Measurements from ENCODE around the gene ALPG.
"Not testable (repeated sequence)": the region's sequence is repeated elsewhere in the genome, so short reads cannot be mapped to it uniquely, and the experiment has no call there.

The ALPG gene

DNA sequence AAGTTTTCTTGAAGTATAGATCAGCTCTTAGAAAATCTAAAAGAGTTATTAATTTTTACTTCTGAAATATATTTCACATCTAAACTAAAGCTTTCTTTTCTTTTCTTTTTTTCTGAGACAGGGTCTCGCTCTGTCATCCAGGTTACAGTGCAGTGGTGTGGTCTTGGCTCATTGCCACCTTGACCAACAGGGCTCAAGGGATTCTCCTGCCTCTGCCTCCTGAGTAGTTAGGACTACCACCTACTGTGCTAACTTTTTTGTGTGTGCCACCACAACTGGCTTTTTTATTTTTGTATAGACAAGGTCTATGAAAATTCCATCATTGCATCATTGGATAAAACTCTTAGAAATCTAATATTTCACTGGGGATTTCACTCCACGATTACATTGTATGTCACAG, 10.0 kb upstream of the ALPG start:
- no peak for DNase-seq (ENCODE audit: low read depth)

DNA sequence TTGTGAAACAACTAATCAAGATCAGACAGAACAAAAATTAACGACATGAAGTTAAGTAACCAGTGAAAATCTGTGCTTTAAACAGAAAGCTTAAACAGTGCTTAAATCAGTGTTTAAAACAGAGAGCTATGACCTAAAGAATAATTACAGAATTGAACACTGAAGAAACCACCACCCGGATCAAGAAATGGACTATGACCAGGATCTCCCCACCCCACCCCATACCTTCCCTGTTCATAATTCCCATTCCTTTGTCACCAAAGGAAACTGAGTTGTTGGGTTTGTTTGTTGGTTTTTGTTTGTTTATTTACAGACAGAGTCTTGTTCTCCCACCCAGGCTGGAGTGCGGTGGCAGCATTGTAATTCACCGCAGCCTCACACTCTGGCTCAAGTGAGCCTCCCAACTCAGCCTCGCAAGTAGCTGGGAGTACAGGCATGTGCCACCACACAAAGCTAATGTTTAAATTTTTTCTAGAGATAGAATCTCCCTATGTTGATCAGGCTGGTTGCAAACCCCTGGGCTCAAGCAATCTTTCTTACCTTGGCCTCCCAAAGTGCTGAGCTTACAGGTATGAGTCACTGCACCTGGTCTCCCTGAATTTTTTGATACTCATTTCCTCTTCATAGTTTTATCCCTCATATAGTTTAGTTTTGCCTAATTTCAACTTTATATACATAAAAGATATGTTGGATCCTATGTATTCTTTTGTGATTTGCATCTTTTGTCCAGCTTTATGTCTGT, 8.2 kb upstream of the ALPG start:
- DNase-seq (ENCODE audit: low read depth) = no peak

DNA sequence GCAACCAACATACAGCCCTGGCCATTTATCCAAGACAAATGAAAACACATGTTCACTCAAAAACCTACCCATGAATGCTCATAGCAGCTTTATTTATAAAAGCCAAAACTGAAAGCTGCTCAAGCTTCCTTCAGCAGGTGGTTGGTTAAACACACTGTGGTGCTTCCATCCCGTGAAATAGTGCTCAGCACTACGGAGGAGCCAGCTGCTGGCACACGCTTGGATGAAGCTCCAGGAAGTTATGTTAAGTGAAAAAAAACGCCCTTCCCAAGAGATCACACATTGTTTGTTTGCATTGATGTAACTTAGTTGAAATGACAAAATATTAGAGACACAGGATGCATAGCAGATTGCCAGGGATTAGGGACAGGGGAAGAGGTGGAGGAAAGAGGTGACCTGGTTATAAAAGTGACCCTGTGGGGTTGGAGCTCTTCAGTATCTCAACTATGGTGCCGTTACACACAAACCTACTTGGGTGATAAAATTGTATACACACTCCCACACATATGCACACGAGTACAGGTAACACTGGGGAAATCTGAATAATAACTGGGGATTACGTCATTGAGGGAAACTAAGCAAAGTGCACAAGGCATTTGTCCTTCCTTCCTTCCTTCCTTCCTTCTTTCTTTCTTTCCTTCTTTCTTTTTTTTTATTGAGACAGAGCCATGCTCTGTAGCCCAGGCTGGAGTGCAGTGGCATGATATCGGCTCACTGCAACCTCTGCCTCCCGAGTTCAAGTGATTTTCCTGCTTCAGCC, 6.2 kb upstream of the ALPG start:
- no peak for DNase-seq (ENCODE audit: low read depth)

DNA sequence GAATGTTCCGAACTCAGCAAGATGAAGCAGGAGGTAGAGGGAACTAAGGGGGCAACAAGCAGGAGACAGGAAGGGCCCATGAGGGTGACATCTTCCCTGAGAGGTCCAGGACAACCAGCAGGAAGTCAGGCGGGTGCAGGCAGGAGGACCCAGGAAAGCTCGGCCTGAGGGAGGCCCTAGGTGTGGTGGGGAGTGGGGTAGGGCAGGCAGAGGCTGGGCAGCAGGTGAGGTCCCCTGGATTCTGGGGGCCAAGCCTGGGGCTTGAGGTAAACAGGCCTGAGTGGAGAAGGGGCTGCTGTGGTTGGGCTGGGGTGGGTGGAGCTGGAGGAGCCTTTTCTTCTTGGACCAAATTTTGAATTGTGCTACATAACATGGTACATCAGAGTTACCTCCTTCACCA, 4.1 kb upstream of the ALPG start:
- no peak for DNase-seq (ENCODE audit: low read depth)

DNA sequence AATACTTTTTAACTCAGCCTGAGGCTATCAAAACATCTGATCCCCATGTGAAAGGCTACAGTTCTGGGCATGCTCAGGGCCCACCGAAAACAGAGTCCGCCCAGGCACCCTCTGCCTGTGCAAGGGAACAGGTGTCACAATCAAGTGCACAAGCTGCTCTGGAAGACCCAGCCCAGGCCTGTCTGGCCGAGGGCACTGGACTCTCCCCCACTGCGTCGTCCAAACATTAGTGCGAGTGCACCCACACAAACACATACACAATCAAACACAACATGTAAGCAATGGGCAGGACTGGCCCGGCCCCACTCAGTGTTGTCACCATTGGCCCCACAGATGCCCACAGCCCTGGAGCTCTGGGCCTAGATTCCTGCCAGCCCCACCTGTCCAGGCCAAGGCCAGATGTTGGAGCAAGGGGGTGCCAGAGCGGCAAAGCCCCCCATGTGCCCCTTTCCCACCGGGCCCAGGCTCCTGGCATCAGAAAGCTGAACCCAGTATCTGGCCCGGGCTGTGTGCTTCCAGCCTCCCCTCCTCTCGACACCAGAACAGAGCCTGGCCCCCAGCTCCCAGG, 617 bp upstream of the ALPG start:
- no peak for DNase-seq (ENCODE audit: low read depth)

DNA sequence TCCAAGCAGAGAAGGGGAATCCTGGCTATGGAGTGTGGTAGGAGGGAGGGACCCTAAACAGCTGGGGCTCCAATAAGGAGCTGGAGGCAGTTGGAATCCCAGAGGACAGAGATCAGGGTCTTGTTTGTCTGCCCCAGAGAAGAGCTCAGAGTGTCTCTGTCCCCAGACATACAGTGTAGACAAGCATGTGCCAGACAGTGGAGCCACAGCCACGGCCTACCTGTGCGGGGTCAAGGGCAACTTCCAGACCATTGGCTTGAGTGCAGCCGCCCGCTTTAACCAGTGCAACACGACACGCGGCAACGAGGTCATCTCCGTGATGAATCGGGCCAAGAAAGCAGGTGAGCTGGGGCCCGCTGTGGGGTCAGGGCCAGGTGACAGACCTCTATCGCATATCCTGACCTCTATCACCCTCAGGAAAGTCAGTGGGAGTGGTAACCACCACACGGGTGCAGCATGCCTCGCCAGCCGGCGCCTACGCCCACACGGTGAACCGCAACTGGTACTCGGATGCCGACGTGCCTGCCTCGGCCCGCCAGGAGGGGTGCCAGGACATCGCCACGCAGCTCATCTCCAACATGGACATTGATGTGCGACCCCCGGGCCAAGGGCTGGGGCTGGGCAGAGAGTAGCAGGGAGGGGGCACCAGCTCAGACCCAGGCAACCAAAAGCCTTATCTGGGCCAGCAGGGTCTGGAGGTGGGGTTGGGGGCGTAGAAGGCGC, 945 bp downstream of the ALPG start:
- not testable (repeated sequence) for DNase-seq (ENCODE audit: low read depth)

DNA sequence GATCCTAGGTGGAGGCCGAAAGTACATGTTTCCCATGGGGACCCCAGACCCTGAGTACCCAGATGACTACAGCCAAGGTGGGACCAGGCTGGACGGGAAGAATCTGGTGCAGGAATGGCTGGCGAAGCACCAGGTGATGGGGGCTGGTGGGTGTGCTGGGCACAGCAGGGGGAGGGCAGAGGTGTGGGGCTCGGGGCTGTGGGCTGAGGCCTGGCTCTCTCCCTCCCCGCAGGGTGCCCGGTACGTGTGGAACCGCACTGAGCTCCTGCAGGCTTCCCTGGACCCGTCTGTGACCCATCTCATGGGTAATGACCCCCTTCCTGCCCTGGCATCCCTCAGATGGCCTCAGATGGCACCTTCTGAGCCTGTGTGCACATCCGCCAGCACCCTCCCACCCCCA, 1.6 kb downstream of the ALPG start:
- DNase-seq (ENCODE audit: low read depth) = not testable (repeated sequence)

DNA sequence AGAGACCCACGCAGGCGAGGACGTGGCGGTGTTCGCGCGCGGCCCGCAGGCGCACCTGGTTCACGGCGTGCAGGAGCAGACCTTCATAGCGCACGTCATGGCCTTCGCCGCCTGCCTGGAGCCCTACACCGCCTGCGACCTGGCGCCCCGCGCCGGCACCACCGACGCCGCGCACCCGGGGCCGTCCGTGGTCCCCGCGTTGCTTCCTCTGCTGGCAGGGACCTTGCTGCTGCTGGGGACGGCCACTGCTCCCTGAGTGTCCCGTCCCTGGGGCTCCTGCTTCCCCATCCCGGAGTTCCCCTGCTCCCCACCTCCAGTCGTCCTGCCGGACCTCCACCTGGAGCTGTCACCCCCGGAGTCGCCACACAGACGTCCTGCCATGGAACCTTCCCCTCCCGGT, 3.0 kb downstream of the ALPG start:
- not testable (repeated sequence) for DNase-seq (ENCODE audit: low read depth)

DNA sequence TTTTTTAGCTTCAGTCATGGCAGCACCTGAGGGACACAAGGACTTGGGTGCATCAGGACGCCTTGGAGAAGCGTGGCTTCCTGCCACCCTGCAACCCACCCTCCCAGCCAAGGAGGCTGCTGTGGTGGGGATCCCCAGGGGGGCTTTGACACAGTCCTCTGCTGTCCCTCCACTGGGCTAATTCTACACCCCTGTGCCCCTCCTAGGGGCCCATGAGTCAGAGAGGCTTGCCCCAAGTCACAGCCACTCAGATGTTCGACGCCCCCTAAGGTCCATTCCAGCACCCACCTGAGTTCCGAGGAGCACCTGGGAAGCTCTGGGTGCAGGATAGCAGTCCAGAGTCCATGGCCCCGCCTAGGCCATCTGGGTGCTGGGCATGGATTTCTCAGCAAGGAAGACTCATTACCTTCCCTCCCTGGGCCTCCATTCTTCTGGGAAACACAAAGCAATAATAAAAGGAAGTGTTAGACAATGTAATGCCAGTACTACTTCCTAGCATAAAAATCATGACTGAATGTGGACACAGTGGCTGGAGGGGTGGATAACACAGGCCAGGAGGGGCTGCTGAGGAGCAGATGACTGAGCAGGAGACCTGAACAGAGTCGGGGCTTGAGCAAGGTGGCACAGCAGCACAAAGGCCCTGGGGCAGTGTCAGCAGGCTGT, 3.7 kb downstream of the ALPG start:
- no peak for DNase-seq (ENCODE audit: low read depth)

DNA sequence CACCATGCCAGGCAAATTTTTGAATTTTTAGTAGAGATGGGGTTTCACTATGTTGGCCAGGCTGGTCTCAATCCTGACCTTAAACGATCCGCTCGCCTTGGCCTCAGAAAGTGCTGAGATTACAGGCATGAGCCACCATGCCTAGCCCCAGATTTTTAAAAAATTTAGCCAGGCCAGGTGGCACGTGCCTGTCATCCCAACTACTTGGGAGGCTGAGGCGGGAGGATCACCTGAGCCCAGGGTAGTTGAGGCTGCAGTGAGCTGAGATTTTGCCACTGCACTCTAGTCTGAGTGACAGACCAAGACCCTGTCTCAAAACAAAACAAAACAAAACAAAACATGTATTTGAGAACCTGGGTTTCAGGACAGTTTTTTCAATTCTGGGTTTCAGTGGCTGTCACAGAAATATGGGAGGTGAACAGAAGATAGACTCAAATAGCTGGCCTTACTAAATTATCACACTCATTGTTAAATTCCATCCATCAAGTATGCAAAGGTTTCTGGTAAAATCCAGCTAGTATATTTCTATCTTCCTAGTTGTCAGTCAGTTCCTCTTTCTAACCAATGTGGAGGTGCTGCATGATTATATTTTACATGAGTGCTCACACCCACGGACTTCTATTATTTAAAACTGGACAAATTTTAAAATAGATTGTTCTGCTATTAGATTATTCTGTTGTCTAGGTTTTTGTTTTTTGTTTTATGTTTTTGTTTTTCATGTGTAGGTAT, 5.4 kb downstream of the ALPG start:
- no peak for DNase-seq (ENCODE audit: low read depth)

DNA sequence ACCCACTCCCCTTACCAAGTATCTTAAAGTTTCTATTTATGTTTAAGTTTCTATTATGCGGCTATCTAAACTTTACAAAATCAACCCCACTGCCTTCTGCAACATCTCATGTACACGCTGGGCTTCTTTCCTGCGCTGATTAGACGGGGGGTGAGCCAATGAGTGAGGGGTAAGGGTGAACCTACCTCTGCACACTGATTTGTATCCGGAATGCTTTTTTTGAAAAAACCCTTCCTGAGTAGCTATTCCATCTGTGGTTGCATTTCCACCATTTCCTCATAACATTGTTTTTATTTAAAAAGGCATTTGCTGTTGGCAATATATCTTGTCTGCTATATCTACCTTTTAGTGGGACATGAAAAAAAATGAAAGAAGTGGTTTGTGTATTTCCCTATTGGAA, 6.3 kb downstream of the ALPG start:
- DNase-seq (ENCODE audit: low read depth) = no peak

DNA sequence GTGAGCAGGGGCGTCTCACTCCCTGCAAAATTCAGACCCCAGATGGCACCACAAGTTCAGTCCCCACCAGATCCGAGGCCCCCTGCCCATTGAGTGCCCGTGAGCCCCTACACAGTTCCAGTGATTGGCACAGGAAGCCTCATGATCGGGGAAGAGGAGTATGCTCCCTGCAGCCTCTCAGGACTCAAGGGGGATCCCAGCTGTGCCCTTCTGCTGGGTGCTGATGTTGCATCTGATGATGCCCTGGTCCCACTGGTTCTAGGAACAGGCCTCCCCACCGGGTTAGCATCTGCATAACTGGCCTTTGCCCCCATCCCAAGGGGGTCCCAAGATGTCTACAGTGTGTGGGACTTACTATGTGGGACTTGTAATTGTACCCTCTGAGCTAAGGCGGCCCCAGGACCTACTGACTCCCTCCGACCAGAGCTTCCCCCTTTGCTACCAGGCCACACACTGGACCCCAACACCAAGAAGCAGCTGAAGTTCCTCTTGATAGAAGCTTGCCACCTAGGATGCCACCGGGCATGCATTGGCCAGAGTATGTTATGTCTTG, 8.6 kb downstream of the ALPG start:
- DNase-seq (ENCODE audit: low read depth) = no peak

DNA sequence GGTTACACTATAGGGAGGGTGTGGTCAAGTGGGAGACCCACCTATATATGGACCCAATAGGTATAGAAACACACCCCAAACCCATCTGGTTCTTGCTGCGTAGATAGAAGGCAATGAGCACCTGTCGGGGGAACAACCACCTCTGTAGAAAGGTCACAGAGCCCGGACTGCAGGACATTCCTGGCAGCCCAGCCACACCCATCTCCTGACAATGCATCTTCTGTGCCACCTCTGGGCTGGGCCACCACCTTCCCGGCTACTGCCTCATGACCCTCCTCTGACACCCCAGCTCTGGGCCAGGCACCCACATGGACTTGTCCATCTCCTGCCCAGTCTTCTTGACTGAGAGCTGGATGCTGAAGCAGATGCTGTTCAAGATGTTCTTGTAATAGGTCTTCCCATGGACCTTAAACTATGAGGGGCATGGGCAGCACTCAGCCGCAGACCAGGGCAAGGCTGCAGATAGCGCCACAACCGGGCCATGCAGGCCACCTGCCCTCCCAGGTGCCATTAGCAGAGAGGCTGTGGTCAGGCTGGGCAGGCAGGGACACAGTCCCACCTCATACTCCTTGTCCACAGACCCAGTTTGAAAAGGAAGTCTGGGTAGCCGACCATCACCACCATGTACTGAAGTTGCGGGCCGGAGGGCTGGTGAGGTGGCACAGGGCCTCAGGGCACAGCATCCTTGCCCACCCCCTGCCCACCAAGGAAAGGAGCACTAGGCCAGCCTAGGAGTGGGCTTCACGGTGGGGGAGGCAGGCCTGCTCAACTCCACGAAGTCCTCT, 9.3 kb downstream of the ALPG start:
- no peak for DNase-seq (ENCODE audit: low read depth)

DNA sequence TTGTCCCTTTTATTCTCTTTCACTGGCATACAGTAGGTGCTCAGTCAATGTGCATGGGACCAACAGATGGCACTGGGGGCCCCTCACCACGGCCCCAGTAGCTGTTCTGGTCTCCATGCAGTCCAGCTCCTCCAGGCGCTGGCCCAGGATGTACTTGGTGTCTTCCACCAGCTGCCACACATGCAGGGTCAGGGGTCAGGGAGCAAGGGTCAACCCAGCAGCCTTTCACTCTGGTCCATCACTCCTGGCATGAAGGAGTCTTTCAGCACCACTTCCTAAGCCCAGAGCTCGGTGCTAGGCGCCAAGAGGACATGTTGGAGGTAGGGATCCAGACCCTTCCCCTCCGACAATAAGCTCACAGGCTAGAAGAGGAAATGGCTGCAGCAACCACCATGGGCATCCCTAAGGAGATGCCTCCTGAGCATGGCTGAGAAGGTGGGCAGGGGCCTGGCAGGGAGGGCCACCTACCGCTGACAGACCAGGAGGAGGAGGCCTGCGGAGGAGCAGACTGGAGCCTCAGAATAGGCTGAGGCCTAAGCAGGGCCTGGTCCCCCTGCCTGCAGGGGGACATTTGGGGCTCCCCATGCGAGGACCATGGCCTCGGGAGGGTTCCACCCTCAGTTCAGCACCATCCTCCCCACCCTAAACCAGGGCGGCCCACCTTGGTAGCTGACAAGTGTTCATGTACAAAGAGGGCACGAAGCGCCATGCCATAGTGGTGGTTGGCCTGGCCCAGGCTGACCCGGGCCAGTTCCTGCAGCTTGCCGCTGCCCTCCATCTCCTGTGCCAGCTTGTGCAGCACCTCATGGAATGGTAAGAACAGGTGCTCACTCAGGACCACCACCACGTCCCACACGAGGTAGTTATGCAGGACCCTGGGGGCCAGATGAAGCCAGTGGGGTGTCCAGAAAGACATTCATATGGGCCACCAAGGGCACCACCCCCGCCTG, 10.2 kb downstream of the ALPG start:
- no peak for DNase-seq (ENCODE audit: low read depth)

DNA sequence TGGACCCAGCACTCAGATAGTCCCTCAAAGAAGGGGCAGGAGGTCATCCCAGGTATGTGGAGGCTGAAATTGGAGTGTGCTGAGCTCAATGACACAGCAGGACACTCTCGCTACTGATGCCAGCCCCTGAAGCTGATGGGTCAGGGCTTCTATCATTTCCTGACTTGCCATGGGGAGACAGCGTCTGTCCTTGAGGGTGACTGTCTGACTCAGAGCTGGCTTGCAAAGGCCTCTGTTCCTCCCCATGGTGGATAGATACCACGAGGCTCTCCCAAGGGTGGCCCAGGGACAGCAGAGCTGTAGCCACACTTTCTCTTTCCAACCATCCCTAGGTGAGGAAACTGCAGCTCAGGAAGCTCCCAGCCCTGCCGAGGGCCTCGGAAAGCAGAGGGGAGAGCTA, 10.8 kb downstream of the ALPG start:
- DNase-seq (ENCODE audit: low read depth) = no peak

DNA sequence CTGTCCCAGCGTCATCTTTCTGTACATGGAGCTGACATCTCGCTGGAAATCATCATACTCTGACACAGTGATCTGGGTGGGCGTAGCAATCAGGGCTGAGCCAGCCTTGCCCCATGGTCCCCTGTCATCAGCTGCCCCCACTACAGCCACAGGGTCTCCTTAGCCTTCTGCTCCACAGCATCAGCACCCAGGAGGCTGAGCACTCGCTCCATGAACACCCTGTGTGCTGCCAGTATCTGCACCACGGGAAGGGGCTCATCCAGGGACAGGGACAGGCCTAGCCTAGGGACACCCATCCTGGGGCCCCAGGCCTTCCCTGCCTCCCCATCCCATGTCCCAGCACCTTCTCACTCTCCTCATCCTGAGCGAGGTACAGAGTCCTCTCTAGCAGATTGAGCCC, 11.4 kb downstream of the ALPG start:
- DNase-seq (ENCODE audit: low read depth) = no peak

DNA sequence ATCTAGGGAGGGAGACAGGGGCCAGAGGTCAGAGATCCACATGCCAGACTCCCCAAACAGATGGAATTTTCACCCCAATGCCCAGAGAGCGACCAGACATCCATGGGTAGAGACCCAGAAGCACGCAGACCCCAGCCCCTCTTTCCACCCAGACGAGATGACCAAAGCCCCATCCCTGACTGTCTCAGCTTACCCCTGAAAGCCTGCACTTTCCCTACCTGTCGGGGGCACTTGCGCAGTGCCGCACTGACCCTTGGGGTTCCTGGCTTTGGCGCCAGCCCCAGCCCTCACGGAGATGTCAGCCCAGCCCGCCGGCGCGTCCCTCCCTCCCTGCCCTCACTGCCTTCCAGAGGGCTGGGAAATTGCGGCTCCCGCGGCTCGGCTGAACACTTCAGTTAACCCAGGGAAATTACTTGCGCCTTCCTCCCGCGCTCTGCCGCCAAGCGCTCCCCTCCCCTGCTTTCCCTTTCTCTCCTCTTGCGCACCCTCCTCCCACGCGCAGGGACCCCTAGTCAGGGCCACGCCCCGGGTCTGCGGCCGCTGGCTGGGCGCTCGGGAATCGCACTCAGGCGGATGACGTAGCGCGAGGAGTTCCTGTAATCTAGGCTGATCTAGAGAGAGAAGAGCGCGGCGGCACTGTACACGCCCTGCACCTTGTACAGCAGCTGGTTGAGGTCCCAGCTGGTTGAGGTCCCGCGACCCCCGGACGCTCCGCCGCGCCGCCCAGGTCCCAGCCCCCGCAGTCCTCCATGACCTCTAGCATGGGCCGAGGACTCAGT, 12.0 kb downstream of the ALPG start:
- DNase-seq (ENCODE audit: low read depth) = no peak
